ENCODE measurements around the gene FKBP14. TPM values are rescaled to one million over a fixed set of nuclear protein-coding genes. Genes with fewer than 3 reads are reported as not detected.

FKBP14 gene
- total and polyA plus RNA-seq, 8 donors = 26.7 to 38.9 (median 32.4) TPM

DNA sequence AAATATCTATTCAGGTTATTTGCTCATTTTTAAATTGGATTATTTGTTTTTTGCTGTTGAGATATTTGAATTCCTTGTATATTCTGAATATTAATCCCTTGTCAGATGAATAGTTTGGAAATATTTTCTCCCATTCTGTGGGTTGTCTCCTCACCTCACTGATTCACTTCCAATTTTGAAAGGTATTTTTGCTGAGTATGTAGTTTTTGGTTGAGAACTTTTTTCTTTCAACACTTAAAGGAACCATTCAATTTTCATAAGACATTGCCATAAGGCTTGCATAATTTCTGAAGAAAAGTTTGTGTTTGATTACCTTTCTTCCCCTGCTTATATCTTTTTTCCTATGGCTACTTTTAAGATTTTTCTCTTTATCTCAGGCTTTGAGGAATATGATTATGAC, 28.0 kb downstream of the FKBP14 start:
- no peak overlapping the region for H3K27ac ChIP-seq
- H3K4me1 ChIP-seq = no peaks in the 10 kb centered on the region
- DNase-seq (no peak), ATAC-seq (no peak)
- H3K4me3 ChIP-seq = no peak overlapping the region
- H3K9me3 ChIP-seq = peaks cover 0 to 19% of the 10 kb centered on the region in 2 donors
- intact Hi-C loops (cut with DNase I) = no loop called here
- H3K36me3 ChIP-seq = no peaks in the 10 kb centered on the region
- no peaks in the 10 kb centered on the region for H3K27me3 ChIP-seq
- TF ChIP-seq, protein P1, sequence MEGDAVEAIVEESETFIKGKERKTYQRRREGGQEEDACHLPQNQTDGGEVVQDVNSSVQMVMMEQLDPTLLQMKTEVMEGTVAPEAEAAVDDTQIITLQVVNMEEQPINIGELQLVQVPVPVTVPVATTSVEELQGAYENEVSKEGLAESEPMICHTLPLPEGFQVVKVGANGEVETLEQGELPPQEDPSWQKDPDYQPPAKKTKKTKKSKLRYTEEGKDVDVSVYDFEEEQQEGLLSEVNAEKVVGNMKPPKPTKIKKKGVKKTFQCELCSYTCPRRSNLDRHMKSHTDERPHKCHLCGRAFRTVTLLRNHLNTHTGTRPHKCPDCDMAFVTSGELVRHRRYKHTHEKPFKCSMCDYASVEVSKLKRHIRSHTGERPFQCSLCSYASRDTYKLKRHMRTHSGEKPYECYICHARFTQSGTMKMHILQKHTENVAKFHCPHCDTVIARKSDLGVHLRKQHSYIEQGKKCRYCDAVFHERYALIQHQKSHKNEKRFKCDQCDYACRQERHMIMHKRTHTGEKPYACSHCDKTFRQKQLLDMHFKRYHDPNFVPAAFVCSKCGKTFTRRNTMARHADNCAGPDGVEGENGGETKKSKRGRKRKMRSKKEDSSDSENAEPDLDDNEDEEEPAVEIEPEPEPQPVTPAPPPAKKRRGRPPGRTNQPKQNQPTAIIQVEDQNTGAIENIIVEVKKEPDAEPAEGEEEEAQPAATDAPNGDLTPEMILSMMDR (IDR thresholded peaks at IDR 0.05) = no peak

DNA sequence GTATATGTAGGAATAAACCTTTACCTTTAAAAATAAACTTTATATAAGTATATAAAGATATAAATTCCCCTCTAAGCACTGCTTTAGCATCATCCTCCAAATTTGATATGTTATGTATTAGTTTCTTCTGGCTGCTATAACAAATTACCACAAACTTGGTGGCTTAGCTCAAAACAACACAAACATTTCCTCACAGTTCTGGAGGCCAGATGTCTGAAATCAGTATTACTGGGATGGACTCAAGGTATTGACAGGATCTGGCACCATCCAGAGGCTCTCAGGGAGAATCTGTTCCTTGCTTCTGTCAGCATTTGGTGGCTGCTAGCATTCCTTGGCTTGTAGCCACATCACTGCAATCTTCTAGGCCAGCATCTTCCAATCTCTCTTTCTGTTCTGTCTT, 30.2 kb downstream of the FKBP14 start:
- Histone ChIP-seq H3K4me3 (no peak overlapping the region), H3K36me3 (no peaks in the 10 kb centered on the region)
- ATAC-seq = no peak

DNA sequence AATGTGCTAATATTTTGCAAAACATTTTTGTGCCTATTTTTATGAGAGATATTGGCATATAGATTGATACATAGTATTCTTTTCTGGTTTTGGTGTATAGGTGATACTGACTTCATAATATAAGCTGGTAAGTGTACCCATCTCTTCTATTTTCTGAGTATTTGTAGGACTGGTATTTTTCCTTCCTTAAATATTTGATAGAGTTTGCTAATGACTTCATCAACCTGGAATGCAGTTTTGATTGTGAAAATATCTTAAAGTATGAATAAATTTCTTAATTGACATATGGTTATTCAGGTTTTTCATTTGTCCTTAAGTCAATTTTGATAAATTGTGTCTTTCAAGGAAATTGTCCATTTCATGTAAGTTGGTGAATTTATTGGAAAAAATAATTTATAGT, 30.9 kb downstream of the FKBP14 start:
- H3K27me3 ChIP-seq = no peaks in the 10 kb centered on the region
- ATAC-seq (no peak), DNase-seq (no peak)
- intact Hi-C loops (cut with DNase I) = no loop called here
- TF ChIP-seq, protein P1 (IDR thresholded peaks at IDR 0.05) = no peak
- H3K9me3 ChIP-seq = peaks cover 0 to 28% of the 10 kb centered on the region in 2 donors
- no peaks in the 10 kb centered on the region for H3K4me1 ChIP-seq
- H3K27ac ChIP-seq = no peak overlapping the region
- H3K4me3 ChIP-seq = no peak overlapping the region
- no peaks in the 10 kb centered on the region for H3K36me3 ChIP-seq

More for the DNA sequence above, 30.2 kb downstream of the FKBP14 start:
- intact Hi-C loops (cut with DNase I) = no loop called here
- H3K27me3 ChIP-seq = no peaks in the 10 kb centered on the region
- no peak for DNase-seq
- no peaks in the 10 kb centered on the region for H3K4me1 ChIP-seq
- TF ChIP-seq, protein P1 (IDR thresholded peaks at IDR 0.05) = no peak
- peaks cover 0 to 28% of the 10 kb centered on the region in 2 donors for H3K9me3 ChIP-seq
- H3K27ac ChIP-seq = no peak overlapping the region

DNA sequence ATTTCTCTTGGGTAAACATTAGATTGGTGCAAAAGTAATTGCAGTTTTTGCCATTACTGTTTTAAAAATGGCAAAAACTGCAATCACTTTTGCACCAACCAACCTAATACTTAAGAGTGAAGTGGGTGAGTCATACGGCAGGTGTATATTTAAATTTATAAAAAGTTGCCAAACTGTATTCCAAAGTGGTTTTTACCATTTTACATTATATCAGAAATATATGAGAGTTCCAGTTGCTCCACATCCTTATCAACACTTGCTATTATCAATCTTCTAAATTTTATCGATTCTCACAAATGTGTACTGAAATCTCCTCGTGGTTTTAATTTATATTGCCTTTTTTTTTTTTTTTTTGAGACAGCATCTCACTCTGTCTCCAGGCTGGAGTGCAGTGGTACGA, 33.4 kb downstream of the FKBP14 start:
- intact Hi-C loops (cut with DNase I) = no loop called here
- H3K27ac ChIP-seq = no peak overlapping the region
- H3K9me3 ChIP-seq = peaks cover 0 to 28% of the 10 kb centered on the region in 2 donors
- no peak for ATAC-seq
- H3K36me3 ChIP-seq = no peaks in the 10 kb centered on the region
- peaks cover 0 to 20% of the 10 kb centered on the region in 2 donors for H3K27me3 ChIP-seq
- peaks cover 0 to 17% of the 10 kb centered on the region in 2 donors for H3K4me1 ChIP-seq
- H3K4me3 ChIP-seq = no peak overlapping the region
- TF ChIP-seq, protein P1 (IDR thresholded peaks at IDR 0.05) = no peak
- DNase-seq = no peak

DNA sequence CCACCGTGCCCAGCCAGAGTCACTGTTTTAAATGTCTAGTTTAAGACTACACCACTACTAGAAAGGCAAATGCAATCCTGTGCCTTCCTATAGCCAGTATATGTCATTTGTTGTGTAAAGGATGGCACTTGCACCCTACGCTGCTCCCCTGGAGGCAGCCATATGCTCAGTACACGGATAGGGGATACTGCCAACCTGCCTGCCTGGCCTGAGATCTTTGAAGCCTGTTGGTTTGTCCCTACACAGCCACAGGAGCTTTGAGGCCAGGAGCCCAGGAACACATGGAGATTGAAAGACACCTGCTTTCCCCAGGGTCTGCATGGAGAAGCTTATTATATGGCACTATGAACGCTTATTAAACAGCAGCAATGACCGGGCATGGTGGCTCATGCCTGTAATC, 34.6 kb downstream of the FKBP14 start:
- Histone ChIP-seq H3K27me3 (peaks cover 0 to 25% of the 10 kb centered on the region in 2 donors), H3K36me3 (no peaks in the 10 kb centered on the region), H3K27ac (no peak overlapping the region), H3K9me3 (peaks cover 0 to 27% of the 10 kb centered on the region in 2 donors), H3K4me3 (no peak overlapping the region), H3K4me1 (peaks cover 0 to 29% of the 10 kb centered on the region in 2 donors)
- intact Hi-C loops (cut with DNase I) = no loop called here
- TF ChIP-seq, protein P1 (IDR thresholded peaks at IDR 0.05) = no peak
- ATAC-seq (no peak), DNase-seq (no peak)
